Kidney glomerular epithelial cell (primary cell): ENCODE results near the gene ARL6IP1.

Experiments used
- DNase-seq: peaks from one replicate; lab custom pipeline; 2025; lab: John Stamatoyannopoulos, UW

Gene ARL6IP1

DNA sequence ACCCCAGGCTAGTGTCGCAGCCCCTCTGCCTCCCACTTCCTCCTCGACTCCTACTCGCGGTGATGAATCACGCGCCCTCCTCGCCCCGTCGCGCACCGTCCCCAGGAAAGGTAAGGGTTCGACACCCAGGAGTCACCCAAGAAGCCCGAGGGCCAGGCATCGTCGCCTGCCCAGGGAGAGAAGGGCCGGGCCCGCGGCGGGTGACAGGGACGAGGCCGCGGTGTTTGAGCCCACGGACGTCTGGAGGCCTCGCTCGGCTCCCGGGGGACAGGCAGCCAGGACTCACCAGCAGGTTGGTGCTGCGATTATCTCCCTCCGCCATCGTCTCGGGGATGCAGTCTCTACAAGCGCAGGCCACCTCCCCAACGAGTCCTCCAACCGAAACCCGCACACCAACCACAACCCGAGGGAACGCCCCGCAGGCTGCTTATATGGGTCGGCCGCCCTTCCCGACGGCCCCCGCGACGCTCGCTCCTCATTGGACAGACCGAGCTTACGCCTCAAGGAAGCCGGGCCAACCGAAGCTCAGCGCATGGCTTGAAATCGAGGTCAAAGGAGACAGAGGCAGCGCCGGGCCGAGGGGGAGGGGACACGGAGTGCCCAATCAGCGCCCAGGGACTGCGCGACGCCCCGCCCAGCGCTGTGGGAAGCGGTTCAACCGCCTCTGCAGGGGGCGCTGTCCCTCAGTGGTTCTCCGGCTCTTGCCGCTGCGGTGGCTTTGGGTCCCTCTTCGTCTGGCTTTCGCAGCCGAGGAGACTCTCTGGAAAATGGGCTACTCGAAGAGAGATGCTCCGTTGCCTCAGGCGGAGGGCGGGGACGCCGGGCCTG is at the start of gene ARL6IP1:
Gene ARL6IP1, minus strand, starts transcription at position 405 of the 828 bp plus-strand sequence. Its CDS starts 83 bp downstream, at position 322.
- peak; percentile 98 for DNase-seq

DNA sequence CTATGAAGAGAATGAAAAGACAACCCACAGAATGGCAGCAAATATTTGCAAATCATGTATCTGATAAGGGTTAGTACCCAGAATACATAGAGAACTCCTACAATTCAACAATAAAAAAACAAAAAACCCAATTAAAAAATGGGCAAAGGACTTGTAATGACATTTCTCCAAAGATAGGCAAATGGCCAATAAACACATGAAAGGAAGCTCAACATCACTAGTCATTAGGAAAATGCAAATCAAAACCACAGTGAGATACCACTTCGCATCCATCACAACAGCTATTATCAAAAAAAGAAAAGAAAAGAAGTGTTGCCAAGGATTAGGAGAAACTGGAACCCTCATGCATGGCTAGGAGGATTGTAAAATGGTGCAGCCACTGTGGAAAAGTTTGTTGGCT is 45.1 kb upstream of the ARL6IP1 start:
- DNase-seq: no peak

DNA sequence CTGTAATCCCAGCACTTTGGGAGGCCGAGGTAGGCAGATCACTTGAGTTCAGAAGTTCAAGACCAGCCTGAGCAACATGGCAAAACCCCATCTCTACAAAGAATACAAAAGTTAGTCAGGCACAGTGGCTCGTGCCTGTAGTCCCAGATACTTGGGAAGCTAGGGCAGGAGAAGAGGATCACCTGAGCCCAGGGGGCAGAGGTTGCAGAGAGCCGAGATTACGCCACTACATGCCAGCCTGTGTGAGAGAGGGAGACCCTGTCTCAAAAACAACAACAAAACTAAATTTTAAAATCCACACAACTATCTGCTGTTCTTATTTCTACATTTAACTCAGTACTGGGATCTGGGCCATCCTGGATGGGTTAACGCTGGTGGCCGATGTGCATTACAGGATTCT is 41.2 kb upstream of the ARL6IP1 start:
- DNase-seq: no peak

DNA sequence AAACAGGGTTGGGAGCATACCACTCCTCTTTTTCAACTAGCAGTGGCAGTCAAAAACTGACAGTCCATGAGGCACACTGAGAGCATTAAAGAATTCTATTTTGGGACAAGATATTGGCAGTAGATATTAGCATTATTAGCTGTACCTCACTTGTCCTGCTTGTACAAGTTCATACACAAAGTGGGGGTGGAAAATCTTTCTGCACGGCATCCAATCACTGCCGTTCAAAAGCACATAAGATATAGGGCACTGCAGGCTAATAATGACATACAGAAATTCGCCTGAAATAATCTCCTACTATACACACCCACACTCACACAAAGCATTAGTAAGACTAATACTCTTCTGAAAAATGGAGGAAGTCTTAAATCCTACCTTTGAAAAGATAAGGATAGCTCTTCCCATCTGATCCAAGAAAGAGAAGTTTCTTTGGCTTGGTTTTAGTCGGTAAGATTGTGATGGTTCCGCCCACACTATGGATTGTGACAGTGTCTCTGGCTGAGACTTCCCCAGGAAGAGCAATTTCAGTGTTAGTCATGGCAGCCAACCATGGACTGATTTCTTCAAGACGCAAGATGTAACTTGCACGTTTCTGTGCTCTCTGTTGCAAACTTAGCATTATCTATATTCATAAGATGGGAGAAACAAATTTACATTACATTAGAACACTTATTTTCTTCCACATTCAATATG is 40.6 kb upstream of the ARL6IP1 start:
- DNase-seq: no peak

DNA sequence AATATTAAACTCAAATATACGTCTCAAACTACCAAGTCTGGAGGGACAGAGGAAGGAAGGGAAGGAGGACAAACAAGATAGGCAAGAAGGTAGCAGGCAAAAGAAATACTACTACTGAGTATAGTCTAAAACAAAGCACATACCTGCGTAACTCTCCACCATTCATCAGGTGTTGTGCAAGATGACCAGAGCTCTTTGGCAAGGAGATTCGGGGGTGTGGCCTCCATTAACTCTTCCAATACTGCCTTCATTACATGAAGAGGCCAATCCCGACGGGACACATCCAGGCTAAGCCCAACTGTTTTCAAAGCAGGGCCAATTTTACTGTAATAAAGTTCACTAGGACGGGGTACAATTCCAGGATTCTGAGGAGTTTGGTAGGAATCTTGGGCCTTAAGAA is 38.2 kb upstream of the ARL6IP1 start:
- no peak for DNase-seq

DNA sequence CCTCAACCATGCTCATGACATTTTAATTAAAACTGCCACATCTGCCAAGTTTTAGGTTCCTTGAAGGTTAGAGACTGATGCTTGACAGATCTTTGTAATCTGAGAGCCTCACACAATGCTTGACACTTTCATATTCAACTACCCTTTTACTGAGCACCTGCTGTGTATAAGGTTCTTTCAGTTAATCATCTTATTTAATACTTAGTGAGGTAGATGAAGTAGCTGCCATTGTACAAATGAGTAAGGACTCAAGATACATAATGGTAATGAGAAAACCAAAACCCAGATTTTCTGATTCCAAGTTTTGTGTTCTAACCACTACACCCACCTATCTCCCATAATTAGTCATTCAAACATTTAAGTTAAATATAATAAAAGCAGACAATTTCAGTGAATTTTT is 35.4 kb upstream of the ARL6IP1 start:
- no peak for DNase-seq

DNA sequence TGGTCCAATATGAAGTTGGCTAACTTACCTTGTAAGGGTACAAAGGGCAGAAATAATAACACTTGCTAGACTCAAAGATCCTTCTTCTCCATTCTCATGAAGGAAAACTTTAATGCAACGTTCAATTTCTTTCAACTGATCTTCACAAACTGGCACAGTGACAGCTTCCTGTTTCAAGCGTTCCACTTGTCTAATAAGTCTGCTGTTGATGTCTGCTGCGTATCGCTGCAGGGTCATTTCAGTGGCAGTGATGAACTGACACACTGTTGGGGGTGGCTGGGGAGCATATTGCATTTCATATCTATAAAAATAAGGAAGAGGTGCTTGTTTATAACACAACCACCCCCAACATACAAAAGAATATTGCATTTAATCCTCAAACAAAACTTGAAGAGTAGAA is 33.5 kb upstream of the ARL6IP1 start:
- DNase-seq: no peak

DNA sequence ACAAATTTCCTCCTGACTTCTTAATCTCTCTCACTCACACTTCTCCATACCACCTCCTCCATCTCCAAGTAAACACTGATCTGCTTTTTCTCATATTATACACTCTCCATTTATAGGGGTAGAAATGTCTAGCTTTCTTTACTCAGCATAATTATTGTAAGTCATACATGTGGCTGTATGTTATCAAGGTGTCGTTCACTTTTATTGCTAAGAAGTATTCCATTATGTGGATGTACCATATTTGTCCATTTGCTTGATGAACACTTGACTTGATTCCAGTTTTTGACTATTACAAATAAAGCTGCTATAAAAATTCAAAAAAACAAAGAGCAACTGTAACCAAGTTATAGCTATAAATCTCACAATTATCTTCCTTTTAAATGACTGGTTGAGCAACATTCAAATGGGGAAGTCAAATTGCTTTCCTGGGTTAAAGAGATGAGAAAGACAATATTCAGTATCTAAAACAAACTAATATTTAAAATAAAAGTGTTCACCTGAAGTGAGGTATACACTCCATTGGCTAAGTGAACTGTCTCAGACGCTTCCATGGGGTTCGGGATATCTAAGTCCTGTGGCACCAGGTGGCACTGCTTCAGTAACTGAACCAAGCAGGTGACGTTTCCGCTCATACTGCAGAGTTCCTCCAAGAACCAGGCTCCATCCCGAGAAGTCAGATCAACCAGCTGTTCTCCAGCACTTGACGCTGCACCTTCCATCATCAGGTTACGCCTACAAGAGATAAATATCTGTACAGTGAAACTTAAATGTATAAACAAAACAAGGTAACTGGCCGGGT is 32.6 kb upstream of the ARL6IP1 start:
- DNase-seq: no peak

DNA sequence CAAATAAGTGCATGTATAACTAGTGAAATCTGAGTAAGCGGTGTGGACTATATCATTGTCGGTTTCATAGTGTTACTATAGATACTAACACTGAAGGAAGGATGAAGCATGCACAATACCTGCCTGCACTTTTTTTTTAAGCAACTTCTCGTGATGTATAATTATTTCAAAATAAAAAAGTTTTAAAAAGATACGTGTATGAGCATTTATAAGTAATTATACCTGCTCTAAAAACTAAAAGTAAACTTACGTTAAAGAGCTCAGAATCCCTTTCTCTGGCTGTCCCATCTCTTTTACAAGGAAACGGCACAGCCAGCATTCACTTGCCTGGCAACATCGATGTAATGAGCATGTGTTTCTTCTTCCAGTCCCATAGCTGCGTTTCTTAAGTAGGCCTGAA is 31.3 kb upstream of the ARL6IP1 start:
- no peak for DNase-seq

DNA sequence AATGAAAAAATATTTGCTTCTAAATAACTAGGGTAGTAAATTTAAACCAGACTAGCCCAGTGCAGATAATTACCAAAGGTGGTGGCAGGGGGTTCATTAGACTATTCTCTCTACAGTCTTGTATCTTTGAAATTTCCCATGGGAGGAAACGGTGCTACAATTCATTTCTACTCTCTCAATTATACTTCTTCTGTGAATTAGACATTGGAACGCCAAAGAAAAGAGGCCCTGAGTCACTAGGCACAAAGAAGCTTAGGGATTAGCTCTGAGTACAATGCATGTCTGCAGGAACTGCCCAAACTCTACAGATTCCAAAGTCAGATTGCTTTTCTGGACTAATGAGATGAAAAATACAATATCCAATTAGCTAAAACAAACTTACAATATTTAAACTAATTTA is 30.7 kb upstream of the ARL6IP1 start:
- no peak for DNase-seq

DNA sequence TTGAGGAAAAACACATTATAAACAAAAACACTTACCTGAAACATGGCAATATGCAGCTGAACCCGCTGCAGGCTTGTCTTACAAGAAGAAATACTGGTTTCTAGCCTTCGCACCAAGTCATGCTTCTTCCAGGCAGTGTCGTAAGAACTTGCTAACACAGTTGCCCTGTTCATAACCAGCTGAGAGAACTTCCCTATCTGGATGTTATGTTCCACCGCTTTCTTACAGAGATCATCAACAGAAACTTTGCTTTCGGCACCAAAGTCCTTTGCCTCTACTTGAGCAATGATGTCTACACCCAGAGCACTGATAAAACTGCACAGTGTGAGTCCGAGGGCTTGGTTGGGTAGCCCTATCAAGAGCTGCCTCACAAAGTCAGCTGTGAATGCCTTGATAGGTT is 27.9 kb upstream of the ARL6IP1 start:
- DNase-seq: no peak

DNA sequence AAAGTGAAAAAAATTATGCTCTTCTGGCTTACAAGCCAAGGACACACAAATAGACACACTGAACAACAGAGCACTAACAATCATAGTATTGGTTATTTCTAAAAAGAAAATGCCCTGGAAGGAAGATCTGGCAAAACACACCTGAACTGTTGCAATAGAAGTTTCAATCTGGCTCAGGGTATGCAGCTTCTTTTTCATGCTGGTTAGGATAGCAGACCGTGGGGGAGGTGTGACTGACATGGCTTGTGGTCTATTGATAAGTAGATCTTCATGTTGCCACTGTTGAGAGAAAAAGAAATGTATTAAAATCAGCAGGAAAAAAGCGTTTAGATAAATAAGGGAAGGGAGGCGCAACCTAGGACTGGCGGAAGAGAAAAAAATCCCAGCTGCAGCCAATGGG is 26.5 kb upstream of the ARL6IP1 start:
- no peak for DNase-seq

DNA sequence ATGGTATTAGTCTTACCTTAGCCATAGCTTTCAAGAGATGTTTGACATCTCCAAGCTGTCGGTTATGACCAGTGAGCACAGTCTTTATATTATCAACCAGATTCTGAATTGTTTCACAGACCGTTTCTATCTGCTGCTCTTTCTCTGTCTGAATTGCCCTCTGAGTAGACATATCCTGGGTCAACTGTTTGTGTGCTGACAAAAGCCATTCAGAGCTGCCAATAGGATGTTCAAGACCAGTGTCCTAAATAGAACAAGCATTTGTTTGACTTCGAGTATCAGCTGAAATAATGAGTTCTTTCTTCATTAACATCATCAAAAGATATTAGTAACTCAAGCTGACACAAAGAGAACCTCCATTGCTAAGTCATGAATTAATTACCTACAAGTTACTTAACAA is 14.9 kb upstream of the ARL6IP1 start:
- no peak for DNase-seq

DNA sequence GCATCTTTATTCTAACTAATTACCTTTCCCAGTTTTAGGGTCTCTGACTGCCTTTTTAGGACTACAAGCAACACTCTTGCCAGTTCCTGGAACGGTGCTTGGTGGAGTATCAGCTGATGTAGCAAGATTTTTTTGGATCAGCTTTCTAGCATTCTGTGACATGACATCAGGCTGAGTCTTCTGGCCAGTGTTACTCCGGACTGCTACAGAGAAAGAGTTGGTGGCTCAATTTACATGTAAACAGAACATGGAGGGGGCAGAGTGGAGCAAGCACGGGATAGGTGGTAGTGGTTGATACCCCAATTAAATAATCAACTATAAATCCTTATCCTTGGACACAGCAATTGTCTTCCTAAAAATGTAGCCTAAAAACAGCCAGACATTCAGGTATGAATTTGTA is 10.6 kb upstream of the ARL6IP1 start:
- no peak for DNase-seq

DNA sequence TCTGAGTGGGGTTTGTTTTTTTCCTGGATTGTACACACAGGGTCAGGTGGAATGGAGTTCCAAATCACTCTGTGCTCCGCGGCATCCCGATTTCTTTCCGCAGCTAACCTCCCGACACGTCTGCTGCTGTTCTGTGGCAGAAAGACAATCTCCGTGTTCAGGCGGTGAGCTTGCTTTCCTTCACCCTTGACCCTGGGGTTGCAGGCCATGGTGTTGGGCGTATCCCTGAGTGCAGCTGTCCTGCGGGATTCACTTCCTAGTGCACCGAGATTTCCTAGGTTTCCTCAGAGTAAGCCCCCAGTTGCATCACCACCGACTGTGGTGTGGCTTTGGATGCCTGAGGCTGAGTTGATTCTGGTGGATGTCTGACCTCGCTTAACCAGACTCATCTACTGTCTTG is 7.8 kb upstream of the ARL6IP1 start:
- DNase-seq: no peak

DNA sequence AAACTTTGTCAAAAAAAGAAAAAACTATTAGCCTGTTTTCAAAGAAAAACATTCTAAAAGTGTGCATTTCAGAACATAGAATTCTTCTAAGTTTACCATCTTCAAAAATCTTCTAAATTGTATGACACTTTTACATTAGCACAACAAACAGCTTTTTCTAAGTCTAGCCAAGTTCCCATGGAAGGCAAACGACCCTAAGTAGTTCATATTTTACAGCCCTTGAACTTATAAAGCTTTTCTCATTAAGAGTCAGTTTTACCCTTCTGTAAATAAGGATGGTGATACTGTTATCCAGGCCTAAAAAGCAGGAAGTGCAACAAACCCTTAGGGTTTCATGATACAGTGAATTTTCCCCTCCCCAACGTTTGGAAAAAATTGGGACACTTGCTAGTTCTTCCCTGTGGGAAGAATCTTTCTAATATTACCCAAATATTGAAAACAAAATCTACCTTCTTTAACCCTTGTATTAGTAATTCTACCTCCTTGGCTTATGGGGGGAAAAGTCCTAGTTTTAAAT is 4.0 kb upstream of the ARL6IP1 start:
- no peak for DNase-seq

DNA sequence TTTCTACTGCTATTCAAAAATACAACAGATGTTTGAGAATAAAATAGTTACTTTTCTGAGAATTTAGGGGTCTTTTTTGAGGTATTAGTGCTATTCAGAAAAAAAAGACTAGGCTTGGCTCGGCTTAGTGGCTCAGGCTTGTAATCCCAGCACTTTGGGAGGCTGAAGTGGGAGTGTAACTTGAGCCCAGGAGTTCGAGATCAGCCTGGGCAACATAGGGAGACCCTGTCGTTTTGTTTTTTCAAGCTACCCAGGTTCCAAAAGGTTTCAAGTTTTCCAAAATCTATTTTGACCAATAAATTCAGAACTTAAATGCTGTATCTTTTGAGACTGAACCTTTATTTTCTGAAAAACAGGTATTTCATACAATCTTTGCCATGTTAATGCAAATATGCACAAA is 3.2 kb upstream of the ARL6IP1 start:
- no peak for DNase-seq

DNA sequence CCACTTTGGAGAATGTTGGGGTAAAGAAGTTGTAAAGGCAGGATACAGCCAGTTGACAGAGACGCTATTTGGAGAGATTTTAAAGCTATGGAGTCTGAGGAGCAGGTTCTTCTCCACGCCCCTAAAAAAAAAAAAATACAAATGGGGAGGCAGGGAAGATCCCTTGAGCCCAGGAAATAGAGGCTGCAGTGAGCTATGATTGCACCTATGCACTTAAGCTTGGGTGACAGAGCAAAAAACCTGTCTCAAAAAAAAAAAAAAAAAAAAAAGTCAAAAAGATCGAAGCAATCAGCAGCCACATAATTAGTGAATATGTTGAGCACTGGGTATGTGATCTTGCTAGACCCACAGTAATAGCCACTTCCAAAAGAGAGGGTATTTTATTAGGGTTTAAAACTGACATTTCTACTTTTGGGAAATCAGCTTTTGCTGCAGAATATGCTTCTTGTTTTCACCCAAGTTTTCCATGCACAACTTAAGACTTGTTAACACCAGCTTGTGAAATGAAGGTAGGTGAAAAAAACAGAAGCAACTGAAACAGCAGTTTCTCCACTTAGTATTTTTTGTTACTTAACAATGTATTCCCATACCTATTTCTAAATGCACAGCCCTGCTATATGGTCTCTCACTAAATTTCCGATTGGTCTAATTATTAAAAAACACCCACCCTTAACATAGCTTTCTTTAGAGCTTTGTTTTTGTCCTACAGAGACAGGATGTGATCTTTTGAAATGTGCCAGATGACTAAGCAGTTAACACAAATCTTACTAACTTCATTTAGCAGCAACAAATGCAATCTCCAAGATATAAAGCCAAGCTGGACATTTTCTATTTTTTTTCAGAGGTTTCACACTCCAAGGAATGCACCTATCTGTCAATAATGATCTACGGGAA is 2.5 kb upstream of the ARL6IP1 start:
- no peak for DNase-seq

DNA sequence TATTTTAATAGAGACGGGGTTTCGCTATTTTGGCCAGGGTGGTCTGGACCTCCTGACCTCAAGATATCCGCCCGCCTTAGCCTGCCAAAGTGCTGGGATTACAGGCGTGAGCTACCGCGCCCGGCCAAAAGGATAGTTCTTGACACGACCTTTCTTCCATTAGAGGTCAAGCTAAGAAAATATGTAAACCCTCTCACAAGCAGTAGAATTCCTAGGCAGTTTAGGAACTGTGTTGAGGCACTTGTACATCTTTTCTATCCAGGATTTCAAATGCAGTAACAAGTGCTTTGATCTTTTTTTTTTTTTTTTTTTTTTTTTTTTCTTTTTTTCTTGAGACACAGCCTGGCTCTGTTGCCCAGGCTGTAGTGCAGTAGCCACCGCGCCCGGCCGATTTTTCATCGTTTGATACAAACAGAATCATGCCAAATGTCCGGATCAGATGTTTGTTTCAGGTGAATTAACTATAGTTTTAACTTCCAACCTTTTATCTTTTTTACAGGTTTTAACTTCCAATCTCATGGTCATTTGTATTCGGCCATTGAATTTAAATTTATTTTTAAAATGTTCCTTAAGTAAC is 1.5 kb upstream of the ARL6IP1 start:
- no peak for DNase-seq

DNA sequence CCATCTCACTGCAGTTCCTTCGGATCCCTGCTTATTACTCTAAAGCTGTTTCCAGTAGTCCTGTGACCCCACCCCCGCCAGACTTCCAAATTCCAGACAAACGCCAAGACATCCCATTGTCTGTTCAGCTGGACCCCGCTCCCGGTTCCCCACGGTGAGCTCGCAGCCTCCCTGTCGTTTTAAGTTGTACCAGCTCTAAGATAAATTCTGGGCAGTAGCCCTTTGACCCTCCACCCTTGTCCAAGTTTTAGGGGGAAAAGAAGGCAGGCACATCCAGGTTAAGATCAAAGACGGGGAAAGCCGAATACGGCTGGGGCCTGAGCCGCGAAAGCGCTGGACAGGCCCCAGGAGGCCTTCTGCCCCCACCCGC is 589 bp downstream of the ARL6IP1 start:
- DNase-seq: no peak

DNA sequence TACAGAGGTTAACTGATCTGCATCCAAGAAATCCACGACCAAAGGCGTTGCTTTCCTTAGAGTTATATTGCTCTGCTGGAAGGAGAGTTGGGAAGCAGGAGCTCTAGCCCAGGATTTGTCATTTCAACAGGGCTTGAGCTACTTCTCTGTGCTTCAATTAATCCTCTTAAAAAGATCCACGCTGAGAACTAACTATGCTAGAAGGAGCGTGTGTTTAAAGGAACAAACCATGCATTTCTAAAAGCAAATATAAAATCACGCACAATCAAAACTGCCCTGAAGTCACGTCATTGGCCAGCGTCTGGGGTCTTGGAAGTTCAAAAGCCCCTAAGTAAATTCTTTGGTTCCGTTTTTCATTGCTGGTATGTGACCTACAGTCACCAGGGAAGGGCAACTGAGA is 1.1 kb downstream of the ARL6IP1 start:
- DNase-seq: no peak
